ENCODE results near the gene USP12.
"Not testable (repeated sequence)": the region's sequence is repeated elsewhere in the genome, so short reads cannot be mapped to it uniquely, and the experiment has no call there.

USP12 gene

DNA sequence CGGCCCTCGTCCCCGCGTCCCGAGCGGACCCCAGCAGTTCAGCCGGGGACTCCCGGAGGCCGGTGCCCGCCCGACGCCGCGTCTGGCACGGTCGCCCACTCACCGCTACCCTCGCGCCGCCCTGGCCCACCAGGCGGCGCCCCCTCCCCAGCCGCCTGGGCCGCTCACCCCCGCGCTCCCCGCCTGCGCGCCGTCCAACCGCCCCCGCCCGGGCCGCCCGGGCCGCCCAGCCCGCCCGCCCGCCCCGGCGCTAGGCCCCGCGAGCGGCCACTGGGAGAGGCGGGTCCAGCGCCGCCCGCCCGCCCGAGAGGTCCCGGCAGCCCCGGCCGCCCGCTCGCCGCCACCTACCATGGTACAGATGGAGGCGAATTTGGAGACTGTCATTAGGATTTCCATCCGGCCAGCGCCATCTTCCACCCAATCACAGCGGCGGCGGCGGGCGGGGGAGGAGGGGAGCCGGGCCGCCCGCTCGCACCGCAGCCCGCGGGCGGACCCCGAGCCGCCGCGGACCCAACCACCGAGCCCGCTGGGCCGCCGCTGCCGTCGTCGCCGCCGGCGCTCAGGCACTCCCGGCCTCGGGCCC lies at the start of gene USP12:
Gene USP12 (minus strand): TSS at position 568 of the 583 bp plus-strand sequence. CDS start 172 bp downstream, at position 396.
- peak; percentile 82 for DNase-seq

DNA sequence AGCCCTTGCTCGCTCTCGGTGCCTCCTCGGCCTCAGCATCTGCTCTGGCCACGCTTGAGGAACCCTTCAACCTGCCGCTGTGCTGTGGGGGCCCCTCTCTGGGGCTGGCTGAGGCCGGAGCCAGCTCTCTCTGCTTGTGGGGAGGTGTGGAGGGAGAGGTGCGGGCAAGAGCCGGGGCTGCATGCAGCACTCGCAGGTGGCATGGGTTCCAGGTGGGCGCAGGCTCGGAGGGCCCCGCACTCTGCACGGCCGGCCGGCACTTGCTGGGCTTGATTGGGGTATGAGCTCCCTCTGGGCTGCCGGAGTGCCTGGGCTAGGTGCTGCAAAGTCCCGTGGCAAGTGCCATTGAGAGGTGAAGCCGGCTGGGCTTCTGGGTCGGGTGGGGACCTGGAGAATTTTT lies 48.0 kb upstream of the USP12 start:
- DNase-seq: no peak

DNA sequence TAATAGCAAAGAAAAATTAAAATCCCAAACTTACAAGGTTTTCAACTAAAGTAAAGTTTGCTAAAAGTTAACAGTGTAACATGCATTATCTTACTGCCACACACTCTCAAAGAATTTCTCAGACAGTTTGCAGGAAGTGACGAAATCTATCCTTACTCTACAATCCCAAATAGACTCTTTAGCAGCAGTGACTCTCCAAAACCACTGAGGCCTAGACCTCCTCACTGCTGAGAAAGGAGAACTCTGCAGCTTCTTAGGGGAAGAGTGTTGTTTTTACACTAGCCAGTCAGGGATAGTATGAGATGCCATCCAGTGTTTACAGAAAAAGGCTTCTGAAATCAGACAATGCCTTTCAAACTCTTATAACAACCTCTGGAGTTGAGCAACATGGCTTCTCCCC lies 47.2 kb upstream of the USP12 start:
- DNase-seq: not testable (repeated sequence)

- not testable (repeated sequence) for DNase-seq
Observed at GRCh38 chr13:27217791-27218190, 46.2 kb upstream of the USP12 start.

DNA sequence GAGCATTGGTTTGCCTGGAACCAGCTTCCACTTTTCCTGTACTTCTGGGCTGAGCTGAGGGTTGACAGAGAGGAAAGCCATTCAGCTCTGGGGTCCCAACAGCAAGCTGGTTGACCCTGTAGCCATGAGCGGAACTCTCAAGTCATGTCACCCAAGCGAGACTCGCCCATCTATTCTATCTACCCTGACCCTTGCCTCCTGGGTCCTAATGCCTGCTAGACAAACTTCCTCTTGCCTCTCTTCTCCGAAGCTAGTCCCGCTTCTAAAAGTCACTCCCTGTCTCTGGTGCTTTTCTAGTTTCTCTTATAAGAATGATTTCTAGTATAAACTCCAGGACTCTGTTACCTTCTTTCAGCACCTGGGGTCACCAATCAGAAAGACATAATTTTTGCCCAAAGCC lies 41.8 kb upstream of the USP12 start:
- DNase-seq: not testable (repeated sequence)

DNA sequence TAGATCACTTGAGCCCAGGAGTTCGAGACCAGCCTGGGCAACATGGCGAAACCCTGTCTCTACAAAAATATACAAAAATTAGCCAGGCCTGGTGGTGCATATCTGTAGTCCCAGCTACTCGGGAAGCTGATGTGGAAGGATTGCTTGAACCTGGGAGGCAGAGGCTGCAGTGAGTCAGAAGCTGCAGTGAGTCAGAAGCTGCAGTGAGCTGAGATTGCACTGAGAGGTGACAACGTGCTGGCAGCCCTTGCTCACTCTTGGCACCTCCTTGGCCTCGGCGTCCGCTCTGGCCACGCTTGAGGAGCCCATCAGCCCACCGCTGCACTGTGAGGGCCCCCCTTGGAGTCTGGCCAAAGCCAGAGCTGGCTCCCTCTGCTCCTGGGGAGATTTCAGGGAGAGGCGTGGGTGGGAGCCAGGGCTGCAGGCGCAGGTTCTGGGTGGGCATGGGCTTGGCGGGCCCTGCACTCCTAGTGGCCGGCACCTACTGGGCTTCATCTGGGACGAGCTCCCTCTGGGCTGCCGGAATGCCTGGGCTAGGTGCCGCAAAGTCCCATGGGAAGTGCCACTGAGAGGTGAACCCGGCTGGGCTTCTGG lies 40.3 kb upstream of the USP12 start:
- no peak for DNase-seq

GRCh38 chr13:27211271-27211670 lies 39.7 kb upstream of the USP12 start:
- no peak for DNase-seq

- DNase-seq: no peak
Observed at GRCh38 chr13:27208514-27208913, 36.9 kb upstream of the USP12 start.

DNA sequence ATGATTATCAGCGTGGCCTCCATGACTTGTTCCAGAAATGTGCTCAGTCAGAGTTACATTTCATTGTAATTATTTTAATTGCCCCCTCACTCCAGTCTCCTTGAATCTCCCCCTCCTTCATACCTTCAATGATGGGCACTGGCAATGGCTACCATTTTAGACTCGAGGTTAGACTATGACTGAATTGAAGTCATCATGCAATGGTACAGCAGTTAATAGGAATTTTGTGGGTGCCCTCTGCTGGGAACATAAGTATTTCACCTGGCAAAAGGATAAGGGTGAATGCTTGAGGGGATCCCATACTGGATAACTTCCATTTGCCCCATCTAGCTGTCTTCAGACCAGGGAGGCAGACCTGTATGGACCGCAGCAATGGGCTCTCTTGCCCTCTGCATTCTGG lies 32.2 kb upstream of the USP12 start:
- no peak for DNase-seq

GRCh38 chr13:27203186-27203585 lies 31.6 kb upstream of the USP12 start:
- no peak for DNase-seq

DNA sequence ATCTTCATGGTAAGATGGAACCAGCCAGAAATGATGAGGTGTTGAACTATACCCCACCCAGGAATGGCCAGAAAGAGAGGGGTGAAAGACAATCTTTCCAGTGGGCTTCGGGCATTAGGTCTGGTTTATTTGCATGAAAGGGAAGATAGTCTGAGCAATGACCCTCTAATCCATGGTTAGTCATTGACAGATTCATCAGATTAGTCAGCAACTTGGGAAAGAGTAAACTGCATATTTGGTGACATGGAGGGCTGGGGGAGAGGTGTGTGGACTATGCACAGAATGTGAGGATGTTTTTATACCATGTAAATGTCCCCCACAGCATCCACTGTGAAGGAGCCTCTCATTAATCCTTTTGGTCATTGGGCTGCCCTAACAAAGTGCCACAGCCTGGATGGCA lies 30.1 kb upstream of the USP12 start:
- DNase-seq: peak; percentile 34

DNA sequence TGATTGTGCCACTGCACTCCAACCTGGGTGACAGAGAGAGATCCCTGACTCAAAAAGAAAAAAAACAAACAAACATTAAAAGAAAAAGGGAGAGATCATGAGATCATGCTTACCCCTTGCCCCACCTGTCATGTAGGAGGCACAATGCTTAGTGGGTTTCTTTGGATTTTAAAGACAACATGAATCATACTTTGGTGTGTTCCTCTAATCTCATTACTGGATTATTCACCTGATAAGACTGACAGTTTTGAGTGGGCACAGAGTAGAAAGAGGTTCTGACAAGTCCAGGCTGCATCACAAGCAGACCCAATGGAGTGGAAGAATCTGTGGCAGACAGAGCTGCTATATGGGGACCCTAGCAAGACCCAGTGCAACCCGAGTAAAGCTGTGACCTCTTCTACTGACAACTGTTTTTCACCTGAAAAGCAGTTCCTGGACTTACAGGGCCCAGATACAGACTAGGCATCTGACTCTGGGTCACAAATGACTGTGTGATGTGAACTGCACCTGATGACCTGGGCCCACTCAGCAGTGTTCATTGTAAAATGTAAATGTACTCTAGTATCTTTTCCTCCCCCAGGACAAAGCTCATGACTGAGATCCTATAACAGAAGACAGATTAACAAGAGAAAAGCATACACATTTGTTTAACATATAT lies 28.9 kb upstream of the USP12 start:
- peak; percentile 82 for DNase-seq

DNA sequence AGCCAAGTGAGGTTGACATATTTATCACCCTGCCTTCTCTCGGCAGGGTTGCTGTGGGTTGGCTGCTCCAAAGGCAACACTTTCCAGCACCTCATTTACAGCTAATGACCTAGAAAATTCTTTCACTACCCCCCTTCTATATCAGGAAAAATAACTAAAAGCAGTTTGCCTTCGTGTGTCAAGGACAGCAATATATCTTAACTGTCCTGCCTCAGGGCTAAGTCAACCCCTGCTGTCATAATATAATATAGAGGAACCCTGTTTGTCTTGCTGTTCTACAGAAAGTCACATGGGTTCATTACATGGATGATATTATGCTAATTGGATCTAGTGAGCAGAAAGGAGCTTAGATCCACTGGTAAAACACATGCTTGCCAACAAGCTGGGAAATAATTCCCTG lies 28.1 kb upstream of the USP12 start:
- peak; percentile 93 for DNase-seq

GRCh38 chr13:27199211-27199610 lies 27.6 kb upstream of the USP12 start:
- peak; percentile 47 for DNase-seq

- DNase-seq: no peak
Observed at GRCh38 chr13:27194895-27195764, 23.5 kb upstream of the USP12 start.

DNA sequence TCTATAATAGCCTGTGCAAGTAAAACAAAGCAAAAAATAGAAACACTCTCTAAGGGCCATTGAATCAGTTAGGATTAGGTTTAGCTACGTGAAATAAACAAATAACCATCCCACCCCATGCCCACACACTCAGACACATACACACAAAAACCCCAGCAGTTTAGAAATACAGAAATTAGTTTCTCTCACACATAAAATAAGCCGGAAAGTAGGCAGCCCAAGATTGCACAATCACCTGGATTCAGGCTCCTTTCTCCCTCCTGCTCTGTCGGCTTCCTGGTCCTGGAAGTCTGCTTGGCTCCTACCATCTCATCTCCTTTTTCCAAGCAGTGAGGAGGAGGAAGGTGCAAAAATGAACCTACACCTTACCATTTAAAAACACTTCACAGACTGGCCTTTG lies 22.6 kb upstream of the USP12 start:
- DNase-seq: no peak

DNA sequence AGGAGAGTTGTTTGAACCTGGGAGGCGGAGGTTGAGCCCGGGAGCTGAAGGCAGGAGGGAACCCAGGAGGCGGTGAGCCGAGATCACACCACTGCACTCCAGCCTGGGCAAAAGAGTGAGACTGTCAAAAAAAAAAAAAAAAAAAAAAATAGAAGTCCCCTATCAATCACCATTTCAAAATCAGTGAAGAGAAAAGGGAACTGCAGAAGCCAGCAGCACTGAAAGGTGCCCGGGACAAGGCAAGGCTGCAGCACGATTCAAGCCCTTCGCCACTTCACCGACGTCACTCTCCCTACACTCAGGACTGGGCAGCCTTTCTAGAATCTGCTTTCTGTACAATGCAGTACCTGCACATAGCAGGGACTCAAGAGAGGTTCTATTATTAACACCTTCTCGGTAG lies 21.9 kb upstream of the USP12 start:
- DNase-seq: no peak

DNA sequence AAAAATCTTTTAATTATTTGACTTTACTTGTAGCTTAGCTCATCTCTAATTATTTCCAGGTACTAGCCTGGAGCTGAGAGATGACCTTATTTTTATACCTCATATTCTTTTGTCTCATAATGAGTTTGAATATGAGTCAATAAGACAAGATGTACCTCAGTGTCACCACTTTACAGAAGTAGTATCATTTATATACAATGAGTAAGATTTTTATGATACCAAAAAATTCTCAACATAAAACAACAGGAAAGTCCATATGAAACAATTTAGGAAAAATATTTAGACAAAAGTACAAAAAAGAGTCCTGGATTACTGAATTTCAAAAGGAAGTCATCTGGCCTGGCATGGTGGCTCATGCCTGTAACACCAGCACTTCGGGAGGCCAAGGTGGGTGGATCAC lies 21.4 kb upstream of the USP12 start:
- no peak for DNase-seq

- not testable (repeated sequence) for DNase-seq
Observed at GRCh38 chr13:27192367-27192766, 20.8 kb upstream of the USP12 start.

DNA sequence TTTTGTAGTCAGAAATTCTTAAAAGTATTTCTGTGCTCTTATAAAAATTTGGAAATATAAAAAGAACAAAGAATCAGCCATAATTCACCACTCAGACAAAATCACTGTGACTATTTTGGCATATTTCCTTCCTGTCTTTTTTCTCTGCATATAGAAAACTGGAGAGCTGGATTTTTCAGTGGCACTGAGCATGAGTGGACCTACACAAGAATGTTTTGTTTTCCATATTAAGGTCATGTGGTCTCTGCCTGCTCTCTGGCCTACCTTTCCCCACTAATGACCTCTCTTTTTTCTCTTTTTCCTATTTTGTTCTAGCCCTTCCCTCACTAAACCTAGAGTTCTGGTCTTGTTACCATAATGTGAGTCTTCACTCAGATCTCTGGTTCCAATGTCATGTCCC lies 17.6 kb upstream of the USP12 start:
- DNase-seq: no peak

GRCh38 chr13:27188239-27188638 lies 16.6 kb upstream of the USP12 start:
- no peak for DNase-seq

- peak; percentile 67 for DNase-seq
Observed at GRCh38 chr13:27186295-27186694, 14.7 kb upstream of the USP12 start.

GRCh38 chr13:27183561-27184147 lies 12.0 kb upstream of the USP12 start:
- DNase-seq: no peak
